Measurements from ENCODE around the gene MRPL40.
A peak's percentile ranks its signal among the peaks of the same experiment; 100 is the strongest.

The MRPL40 gene

GRCh38 chr22:19463491-19464469 lies 31.4 kb downstream of the MRPL40 start:
- no peak for DNase-seq

DNA sequence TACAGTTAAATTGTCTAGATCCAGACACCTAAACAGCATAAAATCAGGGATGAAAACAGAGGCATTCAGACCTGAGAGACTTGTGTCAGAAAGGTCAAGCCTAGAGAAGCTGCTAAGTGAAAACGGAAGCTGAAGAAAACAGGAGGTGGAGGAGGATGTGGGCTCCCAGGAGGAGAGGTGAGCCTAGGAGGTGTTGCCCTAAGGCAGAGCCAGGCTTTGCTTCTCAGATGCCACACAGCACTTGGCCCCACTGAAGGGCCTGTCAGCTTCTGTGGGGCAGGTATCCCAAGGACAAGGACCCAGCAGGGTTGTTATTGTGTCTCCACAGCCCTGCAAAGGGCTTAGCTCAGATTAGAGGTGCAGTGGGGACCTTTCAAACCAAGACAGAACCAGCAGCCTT lies 32.2 kb downstream of the MRPL40 start:
- no peak for DNase-seq

GRCh38 chr22:19464975-19465374 lies 32.6 kb downstream of the MRPL40 start:
- no peak for DNase-seq

GRCh38 chr22:19466126-19466716 lies 33.9 kb downstream of the MRPL40 start:
- no peak for DNase-seq

DNA sequence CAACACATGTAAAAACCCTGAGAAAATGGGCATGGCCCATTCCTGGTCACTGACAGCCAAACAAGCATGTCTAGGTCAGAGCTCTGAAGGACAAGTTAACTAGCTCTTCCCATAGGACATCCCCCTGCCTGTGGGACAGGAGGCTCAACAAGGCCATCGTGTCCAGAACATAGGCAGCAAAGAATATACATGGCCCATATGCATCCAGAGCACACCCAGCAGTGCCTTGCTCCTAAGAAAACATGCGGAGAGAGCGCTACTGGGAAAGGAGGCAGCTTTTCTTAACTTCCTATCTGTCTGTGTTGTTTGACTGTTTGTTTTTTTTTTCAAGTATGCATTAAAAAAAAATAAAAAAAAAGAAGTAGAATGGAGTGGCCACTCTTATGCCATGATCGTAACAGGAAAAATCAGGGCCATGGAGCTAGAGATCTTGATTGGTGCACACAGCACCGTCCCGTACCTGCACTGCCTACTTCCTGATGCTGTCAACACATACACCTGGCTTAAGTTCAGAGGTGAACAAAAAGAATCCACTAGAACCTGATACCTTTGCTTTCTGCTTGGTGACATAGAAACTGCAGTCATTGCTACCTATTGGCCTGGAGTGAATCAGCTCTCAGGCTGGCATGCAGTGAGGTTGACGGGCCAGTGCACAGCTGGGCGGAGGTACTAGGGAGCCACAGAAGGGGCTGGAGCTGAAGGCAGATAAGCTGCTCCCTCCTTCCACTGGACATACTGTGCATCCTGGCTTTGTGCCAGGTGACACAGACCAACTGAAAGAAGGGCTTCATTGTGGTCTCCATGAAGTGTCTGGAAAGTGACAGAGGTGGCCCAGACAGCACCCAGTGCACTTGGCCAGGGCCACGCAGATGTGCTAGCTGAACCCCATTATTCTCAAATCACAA lies 34.8 kb downstream of the MRPL40 start:
- no peak for DNase-seq

- no peak for DNase-seq
Observed at GRCh38 chr22:19467912-19468311, 35.6 kb downstream of the MRPL40 start.

DNA sequence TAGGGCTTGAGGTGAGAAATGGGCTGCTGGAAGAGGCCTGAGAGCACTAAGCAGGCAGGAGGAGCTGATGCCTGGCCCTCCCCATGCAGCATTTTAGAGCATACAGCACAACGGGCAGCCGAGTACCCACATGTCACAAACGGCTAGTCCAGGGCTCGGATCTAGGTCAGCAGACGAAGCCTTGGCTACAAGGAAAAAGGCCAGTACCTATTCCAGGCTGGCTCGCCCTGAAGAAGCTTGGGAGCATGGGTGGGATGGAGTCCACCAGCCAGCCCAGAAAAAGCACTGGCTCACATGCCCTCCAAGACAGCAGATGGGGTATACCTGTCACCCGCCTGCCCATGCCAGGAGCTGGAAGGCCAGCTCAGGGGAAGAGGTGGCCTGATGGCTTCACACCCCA lies 37.1 kb downstream of the MRPL40 start:
- DNase-seq: no peak

DNA sequence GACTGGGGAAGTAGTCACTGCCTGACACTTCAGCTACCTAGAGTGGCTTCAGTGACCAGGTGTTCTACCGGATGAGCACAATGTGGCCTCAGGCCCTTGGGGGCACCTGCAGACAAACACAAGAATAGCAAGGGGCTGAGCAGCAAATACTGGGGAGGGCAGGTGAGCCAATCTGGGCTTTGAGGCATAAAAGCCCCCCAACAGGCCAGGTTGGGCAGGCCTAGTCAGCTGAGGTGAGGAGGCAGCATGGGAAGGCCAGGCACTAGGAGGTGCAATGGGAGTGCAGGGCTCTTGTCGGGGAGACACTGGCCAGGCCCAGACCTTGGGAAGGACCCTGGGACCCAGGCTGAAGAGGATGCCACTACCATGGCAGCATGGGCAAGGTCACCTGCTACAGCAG lies 37.7 kb downstream of the MRPL40 start:
- no peak for DNase-seq

DNA sequence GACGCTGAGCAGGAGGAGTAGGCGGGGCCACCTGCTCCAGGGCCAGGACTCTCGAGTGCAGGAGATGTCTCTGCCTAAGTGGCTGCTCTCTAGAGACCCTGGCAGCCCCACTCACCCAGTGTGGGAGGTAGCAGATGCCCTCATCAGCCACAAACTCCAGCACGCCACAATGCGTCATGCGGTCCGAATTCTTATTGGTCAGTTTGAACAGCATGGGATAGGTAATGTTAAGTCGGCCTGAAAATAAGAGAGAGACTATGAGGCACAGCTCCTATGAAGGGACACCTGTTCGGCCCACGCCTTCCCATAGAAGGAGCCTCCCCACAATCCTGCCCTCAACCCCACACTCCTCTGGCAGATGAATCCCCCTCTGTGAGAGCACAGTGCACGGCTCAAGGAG lies 39.2 kb downstream of the MRPL40 start:
- no peak for DNase-seq

GRCh38 chr22:19472233-19472632 lies 39.9 kb downstream of the MRPL40 start:
- DNase-seq: no peak

- DNase-seq: peak; percentile 3
Observed at GRCh38 chr22:19473578-19473977, 41.2 kb downstream of the MRPL40 start.

DNA sequence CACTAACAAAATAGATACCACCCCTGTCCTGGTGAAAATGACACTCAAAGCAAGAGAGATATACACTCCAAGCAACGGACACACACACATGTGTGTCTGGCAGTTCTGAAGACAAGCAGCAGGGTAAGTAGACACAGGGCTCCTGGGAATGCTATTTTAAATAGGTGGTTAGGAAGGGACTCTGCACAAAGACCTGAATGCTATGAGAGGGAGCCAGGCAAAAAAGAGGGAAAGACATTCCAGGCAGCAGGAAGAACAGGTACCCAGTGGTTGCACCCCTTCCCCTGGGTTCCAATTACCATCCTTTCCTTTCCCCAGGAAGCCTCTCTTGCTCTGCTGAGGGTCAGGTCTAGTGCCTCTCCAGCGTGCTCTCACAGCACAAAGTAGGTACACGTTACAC lies 43.7 kb downstream of the MRPL40 start:
- DNase-seq: no peak

DNA sequence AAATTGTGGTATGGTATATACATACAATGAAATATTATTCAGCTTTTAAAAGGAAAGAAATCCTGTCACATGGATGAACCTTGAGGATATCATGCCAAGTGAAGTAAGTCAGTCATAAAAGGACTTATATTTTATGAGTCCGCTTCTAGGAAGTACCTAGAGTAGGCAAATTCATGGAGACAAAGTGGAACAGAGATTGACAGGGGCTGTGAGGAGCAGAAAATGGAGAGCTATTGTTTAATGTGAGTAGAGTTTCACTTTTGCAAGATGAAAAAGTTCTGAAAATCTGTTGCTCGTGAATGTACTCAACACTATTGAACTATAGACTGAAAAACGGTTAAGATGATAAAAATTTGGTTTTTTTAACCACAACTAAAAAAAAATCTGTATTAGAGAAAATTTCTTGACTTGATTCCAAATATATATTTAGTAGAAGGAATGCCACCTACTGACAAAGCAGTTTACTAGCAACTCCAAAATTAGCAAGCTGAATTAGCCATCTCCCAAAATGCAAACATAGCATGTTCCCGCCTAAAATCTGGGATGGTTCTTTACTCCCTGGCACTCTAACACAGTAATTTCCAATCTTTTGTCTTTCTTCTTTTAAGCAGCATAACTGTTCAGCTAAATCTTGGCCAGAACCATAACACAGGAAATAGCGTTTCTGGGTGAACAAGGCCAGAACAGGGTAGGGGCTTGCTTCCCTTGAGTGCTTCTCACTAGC lies 45.1 kb downstream of the MRPL40 start:
- no peak for DNase-seq

GRCh38 chr22:19478045-19478900 lies 45.9 kb downstream of the MRPL40 start:
- DNase-seq: peak; percentile 21

GRCh38 chr22:19478901-19479354 lies 46.6 kb downstream of the MRPL40 start, which contains the start of gene UFD1:
Gene UFD1 (minus strand): TSS chr22:19479193. CDS start chr22:19479085, 108 bp downstream.
- DNase-seq: peak; percentile 74

DNA sequence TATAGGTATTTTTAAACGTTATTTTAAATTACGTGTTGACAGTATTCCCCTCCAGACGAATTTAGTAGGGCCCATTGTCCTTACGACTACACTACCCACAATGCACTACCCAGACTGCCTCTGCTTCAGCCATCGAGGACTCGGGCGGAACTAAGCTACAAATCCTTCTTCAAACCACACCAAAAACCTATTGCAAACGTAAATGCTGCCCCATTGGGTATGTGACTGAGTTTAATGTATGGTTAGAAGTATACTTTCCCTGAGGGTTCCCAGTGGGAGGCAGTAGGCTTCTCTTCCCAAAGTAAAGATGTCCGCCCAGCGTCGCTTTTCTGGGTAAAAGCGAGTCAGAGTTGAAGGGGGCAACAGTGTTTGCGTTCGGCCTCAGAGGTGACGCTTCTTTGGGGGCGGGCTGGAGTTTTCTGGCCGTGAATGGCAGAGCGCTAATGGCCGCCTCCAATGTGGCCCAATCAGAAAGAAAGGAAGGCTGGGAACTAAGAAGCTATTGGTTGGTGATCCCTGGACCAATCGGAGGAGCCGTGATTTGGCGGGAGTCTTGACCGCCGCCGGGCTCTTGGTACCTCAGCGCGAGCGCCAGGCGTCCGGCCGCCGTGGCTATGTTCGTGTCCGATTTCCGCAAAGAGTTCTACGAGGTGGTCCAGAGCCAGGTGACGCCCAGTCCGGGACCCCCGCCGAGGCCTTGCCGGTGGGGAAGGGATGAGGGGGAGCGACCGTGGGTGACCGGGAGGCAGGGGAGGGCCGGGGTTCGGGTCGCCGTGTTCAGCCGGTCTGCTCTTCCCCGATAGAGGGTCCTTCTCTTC lies 47.2 kb downstream of the MRPL40 start, which contains the start of gene CDC45:
TSS of gene CDC45 (plus strand) at position 566 of the 818 bp plus-strand sequence. CDS start at position 615, 49 bp downstream.
- DNase-seq: peak; percentile 92

- peak; percentile 8 for DNase-seq
Observed at GRCh38 chr22:19480173-19480568, 47.8 kb downstream of the MRPL40 start.

DNA sequence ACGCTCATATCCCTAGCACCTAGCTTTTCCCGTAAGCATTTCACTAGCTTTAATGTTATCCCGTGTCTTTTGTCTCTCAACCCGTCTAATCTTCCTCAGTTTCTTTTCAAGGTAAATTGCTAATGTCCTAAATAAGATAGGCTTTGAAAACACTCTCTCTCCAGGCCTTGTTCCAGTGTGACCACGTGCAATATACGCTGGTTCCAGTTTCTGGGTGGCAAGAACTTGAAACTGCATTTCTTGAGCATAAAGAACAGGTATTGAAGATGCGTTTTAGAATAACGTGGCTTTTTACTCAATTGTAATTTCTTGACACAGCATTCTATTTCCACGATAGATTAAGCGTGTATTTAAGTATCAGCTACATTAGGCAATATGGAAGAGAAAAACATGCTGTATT lies 48.4 kb downstream of the MRPL40 start:
- no peak for DNase-seq

- no peak for DNase-seq
Observed at GRCh38 chr22:19482297-19482696, 50.0 kb downstream of the MRPL40 start.
